NOMO-1 (cell line): ENCODE data around the gene IGF2BP1.
"Not testable (repeated sequence)": the region's sequence is repeated elsewhere in the genome, so short reads cannot be mapped to it uniquely, and the experiment has no call there.

ENCODE experiments used
- DNase-seq, 2 experiments: peaks; one replicate each; lab custom pipeline; 2025; ENCODE audit not compliant: unreplicated experiment in 2 of 2; lab: John Stamatoyannopoulos, UW

Gene IGF2BP1

GRCh38 chr17:49086649-49087048 lies 89.5 kb downstream of the IGF2BP1 start:
- no peak for DNase-seq

DNA sequence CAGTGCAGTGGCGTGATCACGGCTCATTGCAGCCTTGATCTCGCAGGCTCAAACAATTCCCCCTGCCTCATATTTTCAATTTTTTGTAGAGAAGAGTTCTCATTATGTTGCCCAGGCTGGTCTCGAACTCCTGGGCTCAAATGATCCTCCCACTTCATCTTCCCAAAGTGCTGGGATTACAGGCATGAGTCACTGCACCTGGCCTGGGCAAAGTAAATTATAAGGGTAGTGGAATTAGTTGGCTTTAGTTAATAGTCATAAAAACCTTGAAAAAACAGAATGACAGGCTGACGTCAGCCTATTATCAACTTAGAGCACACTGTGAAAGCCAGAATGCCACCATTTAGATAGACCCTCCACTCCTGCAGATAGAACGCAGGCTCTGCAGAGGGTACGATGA lies 91.9 kb downstream of the IGF2BP1 start:
- DNase-seq = no peak

DNA sequence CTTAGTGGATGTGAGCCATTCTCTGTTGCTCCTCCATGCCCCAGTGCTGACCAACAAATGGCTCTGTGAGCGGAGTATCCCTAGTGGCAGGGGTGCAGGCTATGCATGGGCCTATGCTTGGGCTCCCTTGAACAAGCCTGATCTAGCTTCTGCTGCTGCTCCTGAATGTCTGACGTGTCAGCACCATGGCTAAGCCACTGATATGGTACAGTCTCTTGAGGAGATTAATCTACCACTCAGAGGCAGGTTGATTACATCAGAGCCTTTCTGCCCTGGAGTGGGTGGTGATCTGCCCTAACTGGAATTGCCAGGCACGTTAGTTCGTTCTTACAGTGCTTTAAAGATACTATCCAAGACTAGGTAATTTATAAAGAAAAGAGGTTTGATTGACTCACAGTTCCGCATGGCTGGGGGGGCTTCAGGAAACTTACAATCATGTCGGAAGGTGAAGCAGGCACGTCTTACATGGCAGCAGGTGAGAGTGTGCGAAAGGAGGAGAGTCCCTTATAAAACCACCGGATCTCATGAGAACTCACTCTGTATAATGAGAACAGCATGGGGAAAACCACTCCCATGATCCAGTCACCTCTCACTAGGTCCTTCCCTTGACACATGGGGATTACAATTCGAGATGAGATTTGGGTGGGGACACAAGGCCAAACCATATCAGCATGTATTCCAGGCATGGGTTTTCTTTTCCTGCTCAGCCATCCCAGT lies 93.9 kb downstream of the IGF2BP1 start:
- no peak for DNase-seq

GRCh38 chr17:49093131-49093530 lies 95.9 kb downstream of the IGF2BP1 start:
- no peak for DNase-seq

DNA sequence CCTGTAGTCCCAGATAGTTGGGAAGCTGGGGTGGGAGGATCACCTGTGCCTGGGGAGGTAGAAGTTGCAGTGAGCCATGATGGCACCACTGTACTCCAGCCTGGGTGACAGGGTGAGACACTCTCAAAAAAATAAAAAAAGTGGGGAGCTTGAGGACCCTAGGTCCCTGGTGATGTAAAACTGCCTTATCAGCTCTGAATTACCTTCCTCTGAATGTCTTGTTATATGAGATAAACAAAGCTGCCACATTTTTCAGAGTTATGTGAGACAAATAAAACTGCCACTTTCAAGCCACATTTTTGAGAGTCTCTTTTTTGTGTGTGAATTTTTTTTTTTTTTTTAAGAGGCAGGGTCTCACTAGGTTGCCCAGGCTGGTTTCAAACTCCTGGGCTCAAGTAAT lies 103.4 kb downstream of the IGF2BP1 start:
- DNase-seq = no peak

DNA sequence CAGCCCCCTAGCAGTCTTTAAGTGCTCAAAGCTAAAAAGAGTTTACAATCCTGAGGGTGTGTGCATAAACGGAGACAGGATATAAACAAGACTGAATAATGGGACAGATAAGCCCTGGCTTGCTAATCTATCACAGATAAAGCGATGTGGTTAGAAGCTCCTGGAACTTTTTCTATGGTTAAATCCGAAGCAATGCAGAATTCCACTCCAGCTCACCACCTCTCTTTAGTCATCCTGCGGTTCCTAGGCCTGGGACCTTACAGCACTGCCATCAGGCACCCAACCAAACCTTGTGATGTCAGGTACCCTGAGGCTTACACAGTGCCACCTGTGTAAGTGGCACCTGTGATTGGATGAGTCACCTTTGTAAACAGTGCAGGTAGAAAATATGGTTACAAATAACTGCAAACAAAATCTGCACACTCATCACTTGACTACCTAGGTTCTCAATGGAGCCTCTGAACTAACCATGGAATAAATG lies 103.9 kb downstream of the IGF2BP1 start:
- no peak for DNase-seq

GRCh38 chr17:49103360-49103759 lies 106.2 kb downstream of the IGF2BP1 start:
- not testable (repeated sequence) for DNase-seq

GRCh38 chr17:49104511-49105074 lies 107.4 kb downstream of the IGF2BP1 start:
- DNase-seq = no peak
